Measurements from ENCODE around the gene LEUTX. TPM values are rescaled to one million over a fixed set of nuclear protein-coding genes. Genes with fewer than 3 reads are reported as not detected.

Gene LEUTX
- total and polyA plus RNA-seq, 2 donors (not counting 1 experiment from before 2014, with no cell fraction given): not detected

DNA sequence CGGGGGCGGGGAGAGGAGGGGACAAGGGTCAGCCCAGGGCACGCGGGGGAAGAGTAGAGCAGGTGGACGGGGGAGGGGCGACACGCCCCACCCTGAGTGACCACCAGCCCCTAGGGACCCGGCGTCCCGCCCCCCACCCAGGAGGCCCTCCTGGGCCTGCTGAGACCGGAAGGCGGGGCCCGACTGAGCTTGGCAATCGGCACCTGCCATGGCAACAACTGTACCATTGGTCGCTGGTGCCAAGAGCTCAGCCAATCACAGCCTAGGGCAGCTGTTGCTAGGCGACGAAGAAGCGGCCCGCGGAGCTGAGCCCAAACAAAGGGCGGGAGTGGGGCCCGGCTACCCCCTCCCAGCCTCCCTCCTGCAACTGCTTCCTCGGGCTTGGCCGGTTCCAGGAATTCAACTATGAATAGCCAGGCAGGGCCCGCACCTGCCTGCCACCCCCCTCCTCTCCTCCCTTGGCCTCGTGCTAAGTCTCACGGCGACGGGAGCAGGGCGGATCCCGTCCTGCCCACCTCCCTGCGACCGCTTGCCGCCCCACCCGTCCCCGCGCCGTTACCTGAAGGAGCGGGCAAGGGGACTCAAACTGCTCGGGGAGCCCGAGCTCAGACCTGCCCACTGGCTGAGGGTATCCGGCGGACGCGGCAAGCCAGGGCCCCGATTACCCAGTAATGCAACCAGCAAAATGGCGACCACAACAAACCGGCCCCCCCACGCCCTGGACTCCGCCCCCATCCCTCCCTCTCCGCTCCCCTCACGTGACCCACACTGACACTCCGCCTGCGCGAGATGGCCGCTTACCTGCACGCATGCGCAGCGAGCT, 55.0 kb downstream of the LEUTX start, which contains the start of gene DYRK1B:
TSS of gene DYRK1B (minus strand) at position 699 of the 823 bp plus-strand sequence. CDS start 2,295 bp downstream, outside the sequence.
- H3K36me3 ChIP-seq (replicated peaks in 1 of 2; ENCODE audit: control extremely low read depth in 1 of 2, control insufficient read depth in 1 of 2, extremely low read depth in 1 of 2, insufficient read depth in 2 of 2, low read length in 1 of 2): peaks cover 6 to 71% of the 10 kb centered on the region in 2 experiments
- no peaks in the 10 kb centered on the region for H3K9me3 ChIP-seq (ENCODE audit: control extremely low read depth in 1 of 3, control insufficient read depth in 2 of 3, insufficient read depth in 1 of 3, low read length in 2 of 3)
- peak; percentile 99 for DNase-seq
- H3K4me1 ChIP-seq (ENCODE audit: control insufficient read depth in 2 of 2, insufficient read depth in 2 of 2, low read length in 2 of 2): peaks cover 16 to 26% of the 10 kb centered on the region in 2 donors
- H3K4me2 ChIP-seq (replicated peaks; ENCODE audit: low read depth, low read length, poor library complexity, severe bottlenecking): peak within 1 kb of the TSS; percentile 99
- Mint-ChIP-seq H3K27ac (peak within 1 kb of the TSS; percentile 92), H3K27me3 (no peaks in the 10 kb centered on the region), H3K4me1 (peaks cover 32% of the 10 kb centered on the region), H3K9me3 (ENCODE audit: insufficient read depth) (no peaks in the 10 kb centered on the region), H3K4me3 (peak within 1 kb of the TSS; percentile 87)
- peak within 1 kb of the TSS; percentile 94 for H2AFZ ChIP-seq (ENCODE audit: insufficient read depth, low read depth, low read length, poor library complexity, severe bottlenecking)
- CTCF ChIA-PET: interaction anchor here (0.5 to 2.1 kb wide), 8 partner anchors 9 to 596 kb away, joined by 3 to 47 read pairs (median 4); partner anchors contain the start of genes FBL and PSMC4
- peaks cover 32% of the 10 kb centered on the region for H4K20me1 ChIP-seq (ENCODE audit: control insufficient read depth, insufficient read depth, low read length, poor library complexity, severe bottlenecking)
- peak within 1 kb of the TSS; percentile 66 to 100 (median 98) for H3K4me3 ChIP-seq (ENCODE audit: control extremely low read depth in 1 of 5, extremely low read depth in 1 of 5, insufficient read depth in 1 of 5, low read depth in 2 of 5, low read length in 4 of 5)
- peaks cover 38% of the 10 kb centered on the region for H3K79me2 ChIP-seq (ENCODE audit: control insufficient read depth, insufficient read depth, low read length)
- peak within 1 kb of the TSS; percentile 94 to 99 for H3K27ac ChIP-seq (ENCODE audit: low read length in 2 of 2)
- peak; percentile 84 for ATAC-seq (ENCODE audit: low read depth)
- no peak for TF ChIP-seq EZH2 (IDR thresholded peaks at IDR 0.05; ENCODE audit: borderline replicate concordance, insufficient read depth, low read depth, low read length, poor library complexity, severe bottlenecking)
- no peak for TF ChIP-seq CTCF (IDR thresholded peaks at IDR 0.05)
- intact Hi-C loops (cut with micrococcal nuclease): loop anchor here (1.0 to 10.0 kb wide), 5 partner anchors 9 to 744 kb away; partner anchors contain the start of genes FBL, PSMC4, SHKBP1 and SUPT5H
- peak within 1 kb of the TSS; percentile 100 for H3K9ac ChIP-seq (ENCODE audit: low read length)
- POLR2A ChIA-PET: interaction anchor here (0.6 to 1.7 kb wide), 13 partner anchors 8 to 1517 kb away, joined by 3 to 21 read pairs (median 5); partner anchors contain the start of genes DLL3, FBL and PSMC4
- WGBS (ENCODE audit: insufficient coverage): under 1% methylated on average over 58 of the region's 59 CpGs
- no peaks in the 10 kb centered on the region for H3K27me3 ChIP-seq (replicated peaks in 1 of 4; ENCODE audit: control extremely low read depth in 1 of 4, control insufficient read depth in 3 of 4, insufficient read depth in 4 of 4, low read length in 3 of 4)

Data from B cell (primary cell).